HG03565 (cell line): Measurements from ENCODE around the gene HIVEP2.

ENCODE experiments used
- ATAC-seq: cut with Tn5 transposase; IDR thresholded peaks from one replicate; pipeline ENCODE4 v1.9.1; 2021; ENCODE audit warnings: mild to moderate bottlenecking, moderate library complexity; ENCODE audit not compliant: unreplicated experiment

Gene HIVEP2

DNA sequence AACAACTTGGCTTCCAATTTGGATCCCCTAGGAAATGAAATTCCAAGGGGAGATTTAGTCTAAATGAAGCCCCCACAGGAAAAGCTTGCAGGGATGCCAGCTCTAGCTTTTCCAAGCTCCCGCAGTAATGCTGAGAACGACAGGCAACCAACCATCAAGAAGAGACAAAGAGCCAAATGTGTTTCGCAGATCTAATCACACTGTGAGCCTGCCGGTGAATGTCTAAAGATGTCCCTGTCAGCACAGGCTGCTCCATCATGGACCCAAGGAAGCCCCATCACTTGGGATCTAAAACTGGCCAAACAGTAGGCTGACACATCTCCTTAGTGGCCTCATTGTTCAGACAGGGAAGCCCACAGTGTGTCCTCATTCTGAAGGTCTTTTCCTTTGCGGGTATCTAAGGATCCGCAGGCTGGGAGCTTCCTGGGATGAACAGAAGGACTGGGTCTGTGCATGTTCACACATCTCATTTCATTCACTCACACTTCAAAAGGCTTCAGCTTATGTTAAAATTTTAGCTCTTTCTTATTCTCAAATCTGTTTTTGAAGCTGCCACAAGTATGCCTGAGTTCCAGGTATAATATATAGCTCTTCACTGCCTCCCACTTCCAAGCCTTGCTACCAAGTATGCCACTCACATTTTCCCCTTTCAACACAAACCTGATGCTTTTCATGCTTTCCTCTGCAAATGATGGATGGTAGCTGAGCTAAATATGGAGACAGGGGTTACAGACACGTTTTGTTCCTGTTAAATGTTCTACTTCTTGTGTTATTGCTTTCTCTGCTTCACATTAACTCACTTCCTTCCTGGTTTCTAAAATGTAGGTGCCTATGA, 229.8 kb downstream of the HIVEP2 start:
- no peak for ATAC-seq

- ATAC-seq = no peak
Observed at GRCh38 chr6:142713959-142714358, 231.0 kb downstream of the HIVEP2 start.

- no peak for ATAC-seq
Observed at GRCh38 chr6:142712231-142712630, 232.7 kb downstream of the HIVEP2 start.

DNA sequence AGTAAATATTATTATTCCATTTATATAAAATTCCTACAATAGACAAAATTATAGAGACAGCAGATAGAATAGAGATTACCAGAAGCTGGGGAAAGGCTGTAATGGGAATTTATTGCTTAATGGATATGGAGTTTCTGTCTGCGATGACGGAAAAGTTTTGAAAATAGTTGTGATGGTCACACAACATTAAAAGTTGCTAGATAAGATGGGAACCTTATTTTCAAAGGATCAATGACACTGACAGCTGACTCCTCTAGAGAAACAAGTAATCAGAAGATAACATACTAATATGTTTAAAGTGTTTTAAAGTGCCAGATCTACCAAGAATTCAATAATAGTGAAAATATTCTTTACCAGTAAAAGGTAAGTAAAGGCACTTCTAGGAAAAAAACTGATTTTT, 236.3 kb downstream of the HIVEP2 start:
- ATAC-seq = no peak

- no peak for ATAC-seq
Observed at GRCh38 chr6:142707255-142707654, 237.7 kb downstream of the HIVEP2 start.

GRCh38 chr6:142706210-142706609, 238.8 kb downstream of the HIVEP2 start:
- ATAC-seq = no peak

DNA sequence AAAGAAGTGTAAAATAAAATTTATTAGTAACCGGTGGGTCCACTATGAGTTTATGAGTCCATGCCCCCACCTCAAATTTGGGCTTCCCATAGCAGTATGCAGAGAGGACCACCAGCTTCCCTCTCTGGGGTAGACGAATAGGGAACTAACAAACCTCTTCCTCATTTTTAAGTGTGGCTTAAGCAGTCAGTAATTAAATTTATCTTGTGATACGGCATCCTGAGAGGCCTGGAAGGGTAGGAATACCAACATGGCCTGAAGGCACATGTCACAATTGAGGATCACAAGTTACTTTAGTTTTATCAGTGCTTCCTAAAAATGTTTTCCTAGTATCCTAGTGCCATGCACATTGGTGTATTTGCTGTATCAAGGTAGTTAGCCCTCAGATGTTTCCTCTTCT, 239.9 kb downstream of the HIVEP2 start:
- ATAC-seq = no peak

GRCh38 chr6:142702501-142703460, 242.2 kb downstream of the HIVEP2 start:
- no peak for ATAC-seq
